Measurements from ENCODE around the gene VSX1.

GRCh38 chr20:25063546-25063945, 18.4 kb downstream of the VSX1 start:
- TF ChIP-seq CTCF (optimal IDR thresholded peaks at IDR 0.05 in 1 of 3, IDR thresholded peaks at IDR 0.05 in 1 of 3, conservative IDR thresholded peaks at IDR 0.05 in 1 of 3; ENCODE audit: extremely low read depth in 1 of 3, insufficient read depth in 2 of 3, low read length in 3 of 3) (no peak), EZH2 (IDR thresholded peaks at IDR 0.05; ENCODE audit: low read length) (no peak)
